H1 (cell line): ENCODE results near the gene OBI1. TPM values are rescaled to one million over a fixed set of nuclear protein-coding genes. Genes with fewer than 3 reads are reported as not detected.

Experiments used
- CTCF ChIA-PET: fragments of 300-600 bp; sonication (Branson Sonifier 250); formaldehyde crosslinking; loops from one replicate; lab custom pipeline; 2021; ENCODE audit not compliant: partially characterized antibody; lab: Charles Lee
- POLR2A ChIA-PET: fragments of 300-600 bp; sonication (Branson Sonifier 250); formaldehyde crosslinking; loops from one replicate; lab custom pipeline; 2021; ENCODE audit warnings: inconsistent platforms; ENCODE audit not compliant: partially characterized antibody; lab: Charles Lee
- DNase-seq, 2 experiments: peaks; one replicate each; pipeline versions ENCODE4 v3.0.0 to v3.0.0-alpha.2; 2010 to 2022; ENCODE audit warnings: low spot score in 2 of 2, low read depth in 1 of 2, mixed read lengths in 1 of 2
- FAIRE-seq: peaks from 2 replicates; lab custom pipeline; 2011; peaks lifted over from hg19 to GRCh38; lab: Jason Lieb, UNC
- H2AFZ ChIP-seq: 2 replicates; pipeline ENCODE4 v1.8.1; 2012; ENCODE audit warnings: low read length, inconsistent platforms
- H2AK5ac ChIP-seq: 2 replicates; pipeline ENCODE4 v1.6.1; 2013; ENCODE audit warnings: low read depth, low read length
- H2BK120ac ChIP-seq: replicated peaks from 2 replicates; pipeline ENCODE3; 2013; ENCODE audit warnings: low read depth, low read length, inconsistent platforms
- H2BK12ac ChIP-seq: 2 replicates; pipeline ENCODE4 v1.6.1; 2013; ENCODE audit warnings: low read depth, low read length
- H2BK15ac ChIP-seq: 2 replicates; pipeline ENCODE4 v1.6.1; 2013; ENCODE audit warnings: low read length
- H2BK20ac ChIP-seq: 2 replicates; pipeline ENCODE4 v1.6.1; 2013; ENCODE audit warnings: low read length
- H2BK5ac ChIP-seq: 2 replicates; pipeline ENCODE4 v1.6.1; 2013; ENCODE audit warnings: low read depth, low read length
- H3K14ac ChIP-seq: 2 replicates; pipeline ENCODE4 v1.6.1; 2013; ENCODE audit warnings: inconsistent platforms; ENCODE audit not compliant: insufficient read length
- H3K18ac ChIP-seq: 2 replicates; pipeline ENCODE4 v1.6.1; 2013; ENCODE audit warnings: low read length; ENCODE audit errors: extremely low read depth
- H3K23ac ChIP-seq: 2 replicates; pipeline ENCODE4 v1.6.1; 2013; ENCODE audit warnings: inconsistent platforms; ENCODE audit not compliant: insufficient read length
- H3K23me2 ChIP-seq: 2 replicates; pipeline ENCODE4 v1.6.1; 2013; ENCODE audit warnings: low read depth, low read length
- H3K27ac ChIP-seq: 2 replicates; pipeline ENCODE4 v1.6.1; 2011; ENCODE audit warnings: low read depth, low read length, inconsistent platforms
- H3K27me3 ChIP-seq, 4 experiments: replicated peaks in 1 of 4; 1 replicate in 1 of 4; 2 replicates in 3 of 4; pipeline versions ENCODE4 v1.6.1 to v1.8.1; 2011 to 2013; ENCODE audit warnings: low read length in 3 of 4, mild to moderate bottlenecking in 3 of 4, inconsistent platforms in 2 of 4, mixed read lengths in 2 of 4, moderate library complexity in 1 of 4; ENCODE audit not compliant: control insufficient read depth in 3 of 4, insufficient read depth in 3 of 4; ENCODE audit errors: extremely low read depth in 1 of 4
- H3K36me3 ChIP-seq, 4 experiments: 2 replicates each; pipeline versions ENCODE4 v1.6.1 to v1.8.1; 2011 to 2013; ENCODE audit warnings: mild to moderate bottlenecking in 4 of 4, low read length in 3 of 4, moderate library complexity in 2 of 4, control low read depth in 1 of 4, inconsistent platforms in 1 of 4; ENCODE audit not compliant: insufficient read depth in 4 of 4, control insufficient read depth in 2 of 4
- H3K4ac ChIP-seq: replicated peaks from 2 replicates; pipeline ENCODE3; 2013; ENCODE audit warnings: low read length, low read depth, mixed read lengths, inconsistent platforms; ENCODE audit not compliant: insufficient read length
- H3K4me1 ChIP-seq, 4 experiments: replicated peaks in 1 of 4; 1 replicate in 1 of 4; 2 replicates in 3 of 4; pipeline versions ENCODE4 v1.6.1 to v1.8.1; 2011 to 2013; ENCODE audit warnings: low read length in 3 of 4, inconsistent platforms in 2 of 4, mixed read lengths in 1 of 4; ENCODE audit not compliant: insufficient read depth in 4 of 4, control insufficient read depth in 3 of 4
- H3K4me2 ChIP-seq, 2 experiments: 2 replicates each; pipeline versions ENCODE4 v1.6.1 to v1.8.1; 2011 to 2013; ENCODE audit warnings: low read depth in 2 of 2, low read length in 2 of 2, control low read depth in 1 of 2, inconsistent platforms in 1 of 2, mild to moderate bottlenecking in 1 of 2; ENCODE audit not compliant: insufficient read depth in 1 of 2
- H3K4me3 ChIP-seq, 4 experiments: fragments of 200-600, 300-600 bp in 1 of 4; sonication (generic), shearing (Covaris generic), sonication (Bioruptor Twin) in 1 of 4; 2 replicates each; pipeline versions ENCODE4 v1.5.1 to v1.8.1; 2011 to 2016; ENCODE audit warnings: low read length in 4 of 4, low read depth in 3 of 4, control low read depth in 2 of 4, inconsistent platforms in 2 of 4, mild to moderate bottlenecking in 2 of 4, mixed read lengths in 1 of 4, moderate library complexity in 1 of 4; ENCODE audit not compliant: insufficient read depth in 2 of 4; ENCODE audit errors: extremely low read depth in 1 of 4
- H3K56ac ChIP-seq: replicated peaks from 2 replicates; pipeline ENCODE3; 2013; ENCODE audit warnings: low read depth, mild to moderate bottlenecking, mixed read lengths, low read length, inconsistent platforms; ENCODE audit not compliant: insufficient read length
- H3K79me1 ChIP-seq: 2 replicates; pipeline ENCODE4 v1.6.1; 2013; ENCODE audit warnings: low read depth, low read length, control low read depth
- H3K79me2 ChIP-seq, 2 experiments: 2 replicates each; pipeline versions ENCODE4 v1.6.1 to v1.8.1; 2012 to 2013; ENCODE audit warnings: low read length in 2 of 2, mild to moderate bottlenecking in 2 of 2, inconsistent platforms in 1 of 2; ENCODE audit not compliant: insufficient read depth in 2 of 2, control insufficient read depth in 1 of 2
- H3K9ac ChIP-seq, 4 experiments: replicated peaks in 1 of 4; 1 replicate in 1 of 4; 2 replicates in 3 of 4; pipeline versions ENCODE4 v1.6.1 to v1.8.1; 2011 to 2013; ENCODE audit warnings: low read depth in 3 of 4, low read length in 3 of 4, control low read depth in 2 of 4, mild to moderate bottlenecking in 2 of 4, moderate library complexity in 2 of 4, inconsistent platforms in 1 of 4; ENCODE audit errors: extremely low read depth in 1 of 4
- H3K9me3 ChIP-seq, 2 experiments: 2 replicates each; pipeline versions ENCODE4 v1.6.1 to v1.8.1; 2012 to 2013; ENCODE audit warnings: mild to moderate bottlenecking in 2 of 2, moderate library complexity in 2 of 2, control low read depth in 1 of 2, inconsistent platforms in 1 of 2, low read depth in 1 of 2, low read length in 1 of 2, mixed read lengths in 1 of 2; ENCODE audit not compliant: insufficient read depth in 2 of 2
- H4K20me1 ChIP-seq, 2 experiments: replicated peaks in 1 of 2; 2 replicates each; pipeline versions ENCODE3 to v1.8.1; 2011 to 2013; ENCODE audit warnings: inconsistent platforms in 2 of 2, low read length in 2 of 2, mild to moderate bottlenecking in 1 of 2; ENCODE audit not compliant: insufficient read depth in 2 of 2, control insufficient read depth in 1 of 2
- H4K5ac ChIP-seq: 2 replicates; pipeline ENCODE4 v1.6.1; 2013; ENCODE audit warnings: low read length, low read depth, mixed read lengths, inconsistent platforms; ENCODE audit not compliant: insufficient read length
- H4K8ac ChIP-seq: 2 replicates; pipeline ENCODE4 v1.8.0; 2013; ENCODE audit warnings: mild to moderate bottlenecking, moderate library complexity, low read length, inconsistent platforms; ENCODE audit not compliant: insufficient read depth; ENCODE audit errors: extremely low read depth
- H4K91ac ChIP-seq: replicated peaks from 2 replicates; pipeline ENCODE3; 2013; ENCODE audit warnings: low read length, mixed read lengths, inconsistent platforms; ENCODE audit not compliant: insufficient read length
- BACH1 ChIP-seq: IDR thresholded peaks from 2 replicates; pipeline ENCODE4 v1.6.1; 2012; ENCODE audit warnings: low read length, improper control_type of control experiment
- CBX5 ChIP-seq: fragments of 300-800, 300-1000 bp; sonication (generic); IDR thresholded peaks from 2 replicates; pipeline ENCODE4 v1.7.1; 2016; ENCODE audit warnings: antibody characterized with exemption, low read length, low read depth
- CEBPB ChIP-seq: IDR thresholded peaks from 2 replicates; pipeline ENCODE4 v1.6.1; 2012; ENCODE audit warnings: low read depth, low read length
- CTCF ChIP-seq, 3 experiments: IDR thresholded peaks; 1 replicate in 2 of 3; 2 replicates in 1 of 3; pipeline versions ENCODE4 v1.5.1 to v1.6.1; 2011; ENCODE audit warnings: low read length in 3 of 3, mild to moderate bottlenecking in 3 of 3, inconsistent platforms in 2 of 3, low read depth in 1 of 3, moderate library complexity in 1 of 3; ENCODE audit not compliant: insufficient read depth in 1 of 3; ENCODE audit errors: control extremely low read depth in 1 of 3
- GTF2F1 ChIP-seq: IDR thresholded peaks from 2 replicates; pipeline ENCODE4 v1.6.1; 2012; ENCODE audit warnings: low read depth, low read length, improper control_type of control experiment, borderline replicate concordance
- JUND ChIP-seq: IDR thresholded peaks from 2 replicates; pipeline ENCODE4 v1.6.1; 2011; ENCODE audit warnings: mild to moderate bottlenecking, improper control_type of control experiment, low read length
- NRF1 ChIP-seq: IDR thresholded peaks from 2 replicates; pipeline ENCODE4 v1.6.1; 2011; ENCODE audit warnings: mild to moderate bottlenecking, low read depth, low read length, improper control_type of control experiment
- PHF8 ChIP-seq: fragments of 200-600 bp; sonication (generic); conservative IDR thresholded peaks from 2 replicates; pipeline ENCODE4 v1.7.1; 2012; ENCODE audit warnings: low read depth, mild to moderate bottlenecking, inconsistent platforms, low read length, moderate library complexity
- POLR2AphosphoS5 ChIP-seq: IDR thresholded peaks from 2 replicates; pipeline ENCODE4 v1.6.1; 2011; ENCODE audit warnings: low read depth, low read length
- RBBP5 ChIP-seq: IDR thresholded peaks from 2 replicates; pipeline ENCODE4 v1.7.1; 2012; ENCODE audit warnings: low read depth, mild to moderate bottlenecking, inconsistent platforms, low read length, moderate library complexity, borderline replicate concordance
- SP2 ChIP-seq: IDR thresholded peaks from 2 replicates; pipeline ENCODE4 v1.6.1; 2012; ENCODE audit warnings: mild to moderate bottlenecking, low read length, inconsistent platforms
- SUZ12 ChIP-seq: fragments of 200-600 bp; sonication (generic); IDR thresholded peaks from 2 replicates; pipeline ENCODE4 v1.6.1; 2012; ENCODE audit warnings: mild to moderate bottlenecking, inconsistent platforms, low read length, moderate library complexity, mixed read lengths
- WGBS, 2 experiments: shearing (Covaris generic) in 1 of 2; methylation state at CpG; one replicate each; pipeline versions ENCODE4 v1.1.6 to v1.1.7; 2013 to 2015; ENCODE audit warnings: low lambda C conversion rate in 2 of 2, mixed read lengths in 2 of 2, inconsistent platforms in 1 of 2, low coverage in 1 of 2, missing lambda C conversion rate in 1 of 2; ENCODE audit not compliant: insufficient replicate concordance in 2 of 2, insufficient coverage in 1 of 2, insufficient read length in 1 of 2; ENCODE audit errors: extremely low coverage in 1 of 2, missing lambda C conversion rate in 1 of 2; 5-methylcytosine and 5-hydroxymethylcytosine counted together
- polyA plus RNA-seq, 7 experiments: library from polyadenylated mRNA; depleted of rRNA in 3 of 7; stranded (reverse) in 5 of 7; unstranded in 2 of 7; fragments of >200 nt in 5 of 7; fragments of 200-250 nt in 2 of 7; gene quantifications; 1 replicate in 5 of 7; 2 replicates in 1 of 7; 4 replicates in 1 of 7; pipeline versions ENCODE4 v1.2.1 to v1.2.3, GENCODE V29; 2011 to 2013; ENCODE audit warnings: missing spikeins in 2 of 7, mixed read lengths in 2 of 7
- total RNA-seq: library from RNA; stranded (reverse); fragmentation: NEBNext Ultra II Directional; extraction: Animal tissue kit (Norgen Biotek cat#: 25700); gene quantifications from 2 replicates; pipeline ENCODE4 v1.2.1, GENCODE V29; 2021

The OBI1 gene
- total and polyA plus RNA-seq, 2 of the 8 experiments (the other 6 are each of a cell fraction or from before 2014, with no cell fraction given) = 7.1 to 14.3 TPM

DNA sequence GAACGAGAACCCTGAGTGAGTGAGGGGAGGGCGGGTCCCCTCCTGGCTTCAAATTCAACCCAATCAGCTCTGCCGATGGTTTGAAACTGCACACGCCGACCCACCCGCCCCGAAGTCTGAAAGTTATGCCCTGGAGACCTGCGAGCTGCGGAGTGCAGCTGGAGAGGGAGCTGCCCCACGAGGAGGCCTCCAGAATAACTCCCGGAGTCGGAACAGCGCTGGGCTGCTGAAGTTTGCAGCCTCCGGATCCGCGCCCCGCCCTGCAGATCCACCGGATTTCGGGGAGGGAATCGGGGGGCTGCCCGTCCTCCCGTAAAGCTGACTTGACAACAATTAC lies 62.6 kb downstream of the OBI1 start:
- Histone ChIP-seq H3K27me3 (peaks cover 67 to 97% (median 86%) of the 10 kb centered on the region in 4 experiments), H3K56ac (no peak overlapping the region), H2BK15ac (no peak overlapping the region), H3K4me1 (peaks cover 6 to 22% (median 9%) of the 10 kb centered on the region in 4 experiments), H3K23ac (no peak overlapping the region), H3K36me3 (no peaks in the 10 kb centered on the region; a peak in 1 of 8 replicates), H3K4me3 (peak overlapping the region; percentile 30 to 63 (median 56)), H3K23me2 (peaks cover 8% of the 10 kb centered on the region; the same call in 1 of the 2 replicates), H3K18ac (no peak overlapping the region), H2AFZ (no peak overlapping the region), H2AK5ac (no peak overlapping the region), H2BK12ac (0 out of 2 replicates have a peak overlapping the region, but pooled peaks have one; percentile 30), H4K8ac (peak overlapping the region; percentile 14; the same call in 1 of the 2 replicates), H3K79me2 (no peaks in the 10 kb centered on the region), H3K9me3 (no peaks in the 10 kb centered on the region), H2BK20ac (no peak overlapping the region), H3K27ac (no peak overlapping the region), H4K91ac (no peak overlapping the region), H3K9ac (no peak overlapping the region), H4K20me1 (peaks cover 8 to 11% of the 10 kb centered on the region in 2 experiments), H3K14ac (no peak overlapping the region), H2BK120ac (no peak overlapping the region), H3K79me1 (no peaks in the 10 kb centered on the region), H4K5ac (no peak overlapping the region), H3K4me2 (peak overlapping the region; percentile 64 to 96), H3K4ac (no peak overlapping the region), H2BK5ac (no peak overlapping the region)
- CTCF ChIA-PET = interaction anchor here (0.7 to 3.0 kb wide), 7 partner anchors 9 to 462 kb away, joined by 3 to 15 read pairs (median 3); no protein-coding TSS in a partner anchor
- WGBS, 2 experiments = 4% methylated on average over 15 of the region's 22 CpGs; no CpG with 5 or more reads in 1 of the 2 experiments
- DNase-seq (peak in 1 of 2 experiments; percentile 66), FAIRE-seq (no peak)
- POLR2A ChIA-PET = interaction anchor here (2.3 to 4.2 kb wide), 2 partner anchors 11 to 62 kb away, joined by 7 to 32 read pairs; no protein-coding TSS in a partner anchor
- TF ChIP-seq JUND (no peak), GTF2F1 (no peak), BACH1 (no peak), CTCF (IDR thresholded peaks at IDR 0.05; ENCODE audit: control extremely low read depth in 1 of 3, insufficient read depth in 1 of 3, low read depth in 1 of 3, low read length in 3 of 3) (no peak), PHF8 (no peak), POLR2AphosphoS5 (no peak), CBX5 (no peak), CEBPB (no peak), NRF1 (no peak), SUZ12 (no peak; the same call in 1 of the 2 replicates), SP2 (no peak), RBBP5 (no peak)
